ENCODE data around the gene ATXN8OS. TPM values are rescaled to one million over a fixed set of nuclear protein-coding genes. Genes with fewer than 3 reads are reported as not detected.
"Not testable (repeated sequence)": the region's sequence is repeated elsewhere in the genome, so short reads cannot be mapped to it uniquely, and the experiment has no call there.

Gene ATXN8OS
- 0.33 TPM for polyA plus RNA-seq (ENCODE audit: insufficient read length)
- long read RNA-seq, donor 1, result 0 reads
- long read RNA-seq, donor 2, result 0 reads
- long read RNA-seq, donor 3, result 0 reads
- long read RNA-seq, donor 4, result 0 reads
- long read RNA-seq, donor 5, result 0 reads
- long read RNA-seq, donor 6, result 0 reads
- long read RNA-seq, donor 7, result 0 reads
- long read RNA-seq, donor 8, result 0 reads

DNA sequence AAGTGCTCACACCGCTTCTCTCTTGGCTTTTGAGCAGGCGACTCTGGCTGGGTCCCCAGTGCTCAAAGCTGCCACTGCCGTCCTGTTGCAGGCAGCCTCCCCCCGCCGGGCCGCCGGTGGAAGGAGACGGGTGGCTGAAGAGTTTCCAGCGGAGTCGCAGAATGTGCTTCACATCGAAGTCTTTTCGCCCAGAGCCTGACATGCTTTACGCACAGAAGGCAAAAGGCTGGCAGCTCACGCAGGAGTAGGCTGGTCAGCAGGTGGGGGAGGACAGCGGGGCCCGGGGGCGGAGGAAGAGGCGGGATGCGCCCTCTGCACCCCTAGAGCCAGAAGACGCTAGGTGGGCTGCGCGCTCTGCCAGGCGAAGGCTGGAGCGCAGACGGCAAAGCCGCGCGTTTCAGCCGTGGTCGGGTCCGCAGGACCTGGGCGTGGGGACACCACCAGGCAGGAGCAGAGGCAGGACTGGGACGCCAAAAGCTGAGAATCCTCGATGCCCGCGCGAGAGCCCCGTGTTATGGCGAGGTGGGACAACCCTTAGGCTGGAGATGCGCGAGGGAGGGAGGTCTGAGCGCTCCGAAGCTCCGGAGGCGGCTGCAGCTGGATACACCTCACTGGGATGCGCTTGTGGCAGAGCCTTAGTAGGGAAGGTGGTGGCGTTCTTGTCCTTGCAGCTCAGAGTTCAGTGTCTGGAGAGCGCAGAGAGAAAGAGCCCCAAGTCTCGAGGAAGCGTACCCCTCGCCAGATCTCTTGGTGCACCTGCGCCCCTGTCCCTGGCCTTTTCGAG, at the start of gene ATXN8OS:
ATXN8OS (plus strand) TSS at position 329 of the 784 bp plus-strand sequence.
- DNase-seq, result peak; percentile 20

- DNase-seq, result no peak
Observed at GRCh38 chr13:70080012-70080411, 27.6 kb upstream of the ATXN8OS start.

DNA sequence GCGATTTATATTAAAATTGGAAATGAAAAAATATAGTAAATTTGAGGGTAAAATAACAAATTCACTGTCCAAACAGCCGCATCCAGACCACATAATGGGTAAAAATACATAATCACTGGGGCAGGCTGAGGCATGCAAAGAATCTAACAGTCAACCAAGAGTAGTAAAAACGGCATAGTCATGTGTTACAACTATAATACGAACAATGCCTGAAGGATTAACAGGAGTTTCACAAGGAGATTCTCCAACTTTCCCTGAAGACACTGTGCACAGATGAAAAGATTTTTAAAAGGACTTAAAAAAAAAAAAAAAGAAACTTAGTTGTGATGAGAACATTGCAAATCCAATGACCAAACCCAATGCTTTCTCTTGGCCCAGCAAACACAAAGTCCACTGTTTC, 20.4 kb upstream of the ATXN8OS start:
- no peak for DNase-seq

DNA sequence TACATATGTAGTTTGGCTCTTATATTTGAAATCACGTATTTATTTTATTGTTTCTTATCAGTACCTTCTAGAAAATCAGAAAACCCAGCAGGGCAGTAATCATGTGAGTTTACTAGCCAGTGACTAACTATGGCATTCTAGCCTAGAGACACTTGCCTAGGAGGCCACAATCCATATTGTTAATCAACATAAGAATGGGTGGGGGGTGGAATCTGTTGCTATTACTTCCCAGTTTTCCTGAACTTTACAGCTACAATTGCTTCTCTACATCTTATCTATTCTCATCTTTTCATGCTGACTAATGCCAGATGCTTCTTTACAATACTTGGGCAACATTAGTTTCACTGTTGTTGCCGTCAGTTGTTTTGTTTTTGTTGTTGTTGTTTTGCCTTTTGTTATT, 18.7 kb upstream of the ATXN8OS start:
- no peak for DNase-seq

DNA sequence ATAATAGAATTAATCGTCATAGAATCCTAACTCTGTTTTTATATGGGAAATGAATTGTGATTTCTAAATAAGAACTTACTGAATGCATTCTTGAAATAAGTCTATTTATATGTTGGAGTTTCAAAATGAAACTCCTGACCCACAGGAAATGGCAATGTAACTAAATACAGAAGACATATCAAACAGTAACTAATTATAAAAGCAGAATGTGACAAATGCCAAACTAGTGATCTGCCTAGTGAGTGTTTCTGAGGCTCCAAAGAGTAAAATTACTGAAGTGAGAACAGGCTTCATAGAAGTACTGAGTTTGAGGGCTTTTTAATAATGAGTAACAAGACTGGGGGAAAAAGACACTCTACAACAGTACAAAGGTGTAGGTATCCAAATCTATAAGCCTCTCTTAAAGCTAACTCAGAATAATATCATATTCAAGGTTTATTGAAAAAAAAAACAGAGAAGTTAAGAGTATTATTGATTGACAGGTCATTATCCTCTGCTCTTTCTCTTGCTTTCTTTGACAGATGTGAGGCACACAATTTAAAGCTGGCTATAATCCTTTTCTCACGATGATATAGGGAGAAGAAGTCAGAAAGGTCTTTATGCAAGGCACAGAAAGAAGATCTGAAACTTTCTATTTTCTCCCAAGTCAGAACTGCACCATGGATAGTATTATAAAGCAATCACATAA, 17.4 kb upstream of the ATXN8OS start:
- DNase-seq, result no peak

GRCh38 chr13:70098669-70099068, 9.0 kb upstream of the ATXN8OS start:
- DNase-seq, result no peak

DNA sequence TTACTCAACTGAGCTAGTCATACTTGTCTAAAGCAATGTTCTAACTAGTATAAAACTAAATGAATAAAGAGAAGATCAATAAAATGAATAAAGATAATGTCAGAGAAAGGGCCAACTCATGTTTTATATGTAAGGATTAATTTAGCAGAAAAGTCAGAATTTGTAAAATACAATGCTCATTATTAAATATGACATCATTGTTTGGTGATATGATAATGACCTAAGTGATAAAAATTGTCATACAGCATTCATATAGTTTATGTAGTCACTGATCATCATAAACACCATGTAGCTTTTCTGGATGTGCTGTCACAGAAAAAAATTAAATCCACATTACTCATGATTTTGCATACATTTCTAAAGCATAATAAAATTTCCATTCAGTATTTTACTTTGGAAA, 3.1 kb upstream of the ATXN8OS start:
- DNase-seq, result no peak

- no peak for DNase-seq
Observed at GRCh38 chr13:70107125-70107497, 515 bp upstream of the ATXN8OS start.

DNA sequence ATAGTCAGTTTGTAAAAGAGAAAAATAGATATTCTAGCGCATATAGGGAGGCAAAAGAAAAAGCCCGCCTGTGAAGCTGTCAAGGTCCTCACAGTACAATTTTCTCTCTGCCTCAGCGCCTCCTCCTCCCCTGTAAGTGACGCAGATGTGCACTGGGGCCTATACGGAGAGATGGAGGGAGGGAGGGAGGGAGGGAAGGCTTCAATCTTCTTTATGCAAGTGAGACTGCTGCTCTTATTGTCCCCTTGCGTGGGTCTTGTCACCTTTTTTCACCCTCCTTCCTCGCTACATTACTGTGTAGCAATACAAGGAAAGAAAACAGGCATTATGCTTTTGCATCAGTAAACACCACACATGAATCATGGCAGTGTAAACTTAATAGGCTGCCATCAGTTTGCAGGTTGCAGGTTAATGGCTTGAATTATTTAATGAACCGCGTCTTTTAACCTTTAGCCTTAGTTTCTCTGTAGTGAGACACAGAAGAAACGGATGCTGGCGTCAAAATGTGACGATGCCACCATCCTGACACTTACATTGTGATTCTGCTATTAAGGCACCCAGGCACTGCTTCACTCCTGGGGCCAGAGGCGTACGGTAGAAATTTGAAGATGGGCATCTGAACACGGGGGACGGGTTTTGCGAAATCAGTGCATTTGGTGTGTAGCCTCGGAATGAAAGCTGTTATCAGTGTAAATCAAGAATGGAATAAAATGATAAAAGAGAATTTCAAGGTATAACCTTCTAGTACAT, 905 bp downstream of the ATXN8OS start, which contains the start of gene KLHL1:
KLHL1 (minus strand) TSS at position 97 of the 750 bp plus-strand sequence. CDS start 753 bp downstream, outside the sequence.
- DNase-seq, result peak; percentile 51

DNA sequence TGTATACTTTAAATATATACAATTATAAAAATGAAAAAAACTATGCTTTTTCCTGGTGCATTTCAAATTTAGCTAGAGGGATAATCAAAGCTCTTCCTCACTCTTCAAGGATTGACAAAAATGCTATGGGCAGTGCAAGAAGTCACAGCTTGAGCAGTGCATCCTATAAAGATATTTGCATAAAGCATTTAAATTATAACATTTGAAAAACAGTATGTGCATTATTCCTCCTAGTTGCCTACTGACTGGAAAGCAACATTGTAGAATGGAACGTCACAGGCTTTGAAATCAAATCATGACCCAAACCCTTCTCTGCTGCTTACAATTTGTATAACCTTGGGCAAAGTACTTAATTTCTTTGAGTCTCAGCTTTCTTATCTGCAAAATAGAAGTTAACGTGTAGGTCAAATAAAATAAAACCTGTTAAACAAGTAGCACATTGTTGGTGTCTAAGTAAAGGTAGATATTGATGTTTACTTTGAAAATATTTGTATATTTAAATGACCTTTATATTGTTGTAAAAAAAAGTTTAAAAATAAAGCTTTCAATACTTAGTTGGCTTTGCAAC, 9.8 kb downstream of the ATXN8OS start:
- DNase-seq, result no peak

DNA sequence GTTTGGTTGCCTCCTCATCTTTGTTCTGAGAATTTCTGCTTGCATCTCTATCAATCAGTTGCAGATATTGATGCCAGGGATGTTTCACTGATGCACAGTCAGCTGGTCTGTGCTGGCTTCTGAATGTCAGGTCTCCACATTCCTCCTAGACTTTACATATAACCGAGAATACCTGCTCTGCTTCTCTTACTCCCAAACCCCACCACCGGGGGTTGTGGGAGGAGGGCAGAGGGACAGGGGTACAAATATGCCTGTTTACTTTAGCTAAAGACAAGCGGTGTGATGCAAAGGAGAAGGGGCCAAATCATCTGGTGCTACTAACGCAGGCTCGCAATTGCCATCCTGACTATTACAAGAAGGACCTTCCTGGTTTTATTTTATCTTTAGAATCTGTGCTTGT, 18.1 kb downstream of the ATXN8OS start:
- no peak for DNase-seq

GRCh38 chr13:70128098-70128497, 20.5 kb downstream of the ATXN8OS start:
- DNase-seq, result no peak

GRCh38 chr13:70142658-70143057, 35.0 kb downstream of the ATXN8OS start:
- DNase-seq, result not testable (repeated sequence)

DNA sequence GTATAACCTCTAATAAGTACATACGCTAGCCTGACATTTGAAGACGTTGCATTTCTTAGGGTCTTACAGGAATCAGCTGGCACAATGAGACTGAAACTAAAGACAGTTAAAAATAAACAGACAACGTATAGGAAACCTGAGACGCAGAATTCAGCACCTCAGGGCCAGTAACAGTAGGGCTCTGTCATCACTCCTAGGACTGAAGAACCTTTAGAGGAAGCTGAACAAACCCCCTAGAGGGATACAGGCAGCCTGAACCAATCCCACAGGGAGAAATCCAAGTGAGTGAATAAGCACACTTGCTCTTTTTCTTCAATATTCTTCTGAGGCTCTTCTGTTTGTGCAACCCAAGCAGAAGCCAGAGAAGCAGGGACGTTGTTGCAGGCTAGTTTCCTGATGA, 54.5 kb downstream of the ATXN8OS start:
- DNase-seq, result no peak

DNA sequence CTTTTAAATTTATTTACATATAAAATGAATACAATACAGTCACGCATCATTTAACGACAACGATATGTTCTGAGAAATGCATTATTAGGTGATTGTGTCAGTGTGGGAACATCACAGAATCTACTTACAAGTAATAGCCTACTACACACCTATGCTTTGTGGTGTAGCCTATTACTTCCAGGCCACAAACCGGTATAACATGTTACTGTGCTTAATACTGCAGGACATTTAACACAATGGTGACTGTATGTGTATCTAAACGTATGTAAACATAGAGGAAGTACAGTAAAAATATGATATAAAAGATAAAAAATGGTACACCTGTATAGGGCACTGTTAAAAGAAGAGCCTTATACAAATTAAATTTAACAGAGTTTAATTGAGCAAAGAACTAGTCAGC, 63.1 kb downstream of the ATXN8OS start:
- DNase-seq, result no peak

DNA sequence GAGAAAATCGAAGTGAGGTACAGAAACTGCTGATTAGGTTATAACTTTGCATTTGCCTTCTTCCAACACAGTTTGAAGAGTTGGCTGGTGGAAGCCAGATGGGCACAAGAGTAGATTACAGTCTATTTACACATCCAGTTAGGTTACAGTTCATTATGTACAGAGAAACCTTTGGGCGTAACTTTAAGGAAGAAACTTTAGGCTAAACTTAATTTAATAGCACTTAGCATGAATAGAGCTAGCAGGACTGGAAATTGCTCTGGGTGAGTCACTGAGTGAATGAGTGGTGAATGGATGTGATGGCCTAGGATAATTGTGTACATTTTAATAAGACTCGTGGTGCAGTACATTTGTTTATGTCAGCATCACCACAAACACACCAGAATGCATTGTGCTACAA, 63.5 kb downstream of the ATXN8OS start:
- no peak for DNase-seq

GRCh38 chr13:70172946-70173597, 65.4 kb downstream of the ATXN8OS start:
- no peak for DNase-seq

DNA sequence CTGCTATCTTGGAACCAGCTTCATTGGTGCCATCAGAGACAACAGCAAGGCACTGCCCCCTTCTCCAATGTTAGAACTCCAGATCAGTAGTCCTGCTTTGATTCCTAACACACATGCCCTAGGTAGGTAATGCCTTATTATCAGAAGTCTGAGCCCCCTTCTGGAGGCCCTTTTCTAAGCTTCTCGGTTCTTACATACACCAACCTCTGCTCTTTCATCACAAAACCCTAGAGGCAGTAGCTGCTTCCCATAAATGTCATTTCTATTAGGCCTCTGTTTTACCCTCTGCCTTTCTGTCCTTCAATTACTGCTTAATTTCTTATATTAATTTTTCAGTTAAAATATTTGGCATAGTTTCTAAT, 66.0 kb downstream of the ATXN8OS start:
- DNase-seq, result no peak

DNA sequence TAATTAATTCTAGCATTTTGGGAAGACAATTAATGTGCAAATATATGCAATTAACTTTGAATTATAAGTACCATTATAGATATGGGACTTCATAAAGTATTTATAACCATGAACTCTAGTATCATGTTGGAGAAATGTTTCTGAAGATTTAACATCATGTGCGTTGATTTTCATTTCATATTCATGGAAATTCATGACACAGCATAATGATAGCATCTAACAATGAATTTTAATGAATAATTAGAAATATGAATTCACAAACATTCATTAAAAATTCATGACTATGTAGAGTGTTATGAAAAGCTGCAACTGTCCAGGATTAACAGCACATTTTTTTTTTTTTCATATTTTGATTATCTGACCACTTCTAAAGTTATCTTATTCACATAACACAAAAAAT, 70.7 kb downstream of the ATXN8OS start:
- DNase-seq, result no peak
